Brain microvascular endothelial cell (primary cell): ENCODE results near the gene IPO8.

ENCODE experiments used
- DNase-seq: peaks from one replicate; pipeline ENCODE4 v3.0.0-alpha.2; 2020
- H3K27ac ChIP-seq: fragments of 250-450 bp; sonication (Bioruptor Pico); 2 replicates; pipeline ENCODE4 v1.5.1; 2020; ENCODE audit warnings: mild to moderate bottlenecking, moderate library complexity
- H3K27me3 ChIP-seq: fragments of 250-450 bp; sonication (Bioruptor Pico); replicated peaks from 2 replicates; pipeline ENCODE4 v1.5.1; 2020; ENCODE audit warnings: mild to moderate bottlenecking
- H3K36me3 ChIP-seq: fragments of 250-450 bp; sonication (Bioruptor Pico); replicated peaks from 2 replicates; pipeline ENCODE4 v1.5.1; 2020; ENCODE audit warnings: mild to moderate bottlenecking
- H3K4me3 ChIP-seq: 2 replicates; pipeline ENCODE4 v1.5.1; 2011; ENCODE audit warnings: low read depth, mild to moderate bottlenecking, control low read depth, low read length, moderate library complexity
- in situ Hi-C: cut with HindIII; loops from 2 replicates; pipeline ENCODE4 v1.10.0; 2017; ENCODE audit warnings: low sequenced_read_pairs, low pct_ligation_motif_present
- TF ChIP-seq, protein P1 (sequence below): IDR thresholded peaks from 2 replicates; pipeline ENCODE4 v1.5.1; 2011; ENCODE audit warnings: low read depth, mild to moderate bottlenecking, moderate library complexity, low read length, control low read depth, inconsistent platforms; ENCODE audit errors: missing control alignments

Gene IPO8

DNA sequence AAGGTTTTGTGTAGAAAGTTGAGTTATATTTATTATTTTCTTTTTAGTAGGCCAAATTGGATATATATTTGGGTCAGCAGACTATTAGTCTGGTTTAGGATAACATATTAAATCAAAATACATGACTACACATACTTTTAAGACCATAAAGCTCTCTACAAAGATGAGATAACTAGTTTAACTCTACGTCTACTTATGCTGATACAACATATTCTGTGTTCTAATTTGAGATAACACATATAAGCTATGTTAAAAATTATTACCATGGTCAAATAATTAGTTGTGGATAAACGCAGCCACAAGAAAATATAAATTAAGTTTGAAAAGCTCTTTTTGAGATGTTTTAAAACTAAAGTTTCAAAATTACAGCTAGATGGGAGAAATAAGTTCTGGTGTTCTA lies 55.3 kb downstream of the IPO8 start:
- in situ Hi-C loops, result no loop called here
- no peak overlapping the region for H3K4me3 ChIP-seq
- TF ChIP-seq, protein P1, sequence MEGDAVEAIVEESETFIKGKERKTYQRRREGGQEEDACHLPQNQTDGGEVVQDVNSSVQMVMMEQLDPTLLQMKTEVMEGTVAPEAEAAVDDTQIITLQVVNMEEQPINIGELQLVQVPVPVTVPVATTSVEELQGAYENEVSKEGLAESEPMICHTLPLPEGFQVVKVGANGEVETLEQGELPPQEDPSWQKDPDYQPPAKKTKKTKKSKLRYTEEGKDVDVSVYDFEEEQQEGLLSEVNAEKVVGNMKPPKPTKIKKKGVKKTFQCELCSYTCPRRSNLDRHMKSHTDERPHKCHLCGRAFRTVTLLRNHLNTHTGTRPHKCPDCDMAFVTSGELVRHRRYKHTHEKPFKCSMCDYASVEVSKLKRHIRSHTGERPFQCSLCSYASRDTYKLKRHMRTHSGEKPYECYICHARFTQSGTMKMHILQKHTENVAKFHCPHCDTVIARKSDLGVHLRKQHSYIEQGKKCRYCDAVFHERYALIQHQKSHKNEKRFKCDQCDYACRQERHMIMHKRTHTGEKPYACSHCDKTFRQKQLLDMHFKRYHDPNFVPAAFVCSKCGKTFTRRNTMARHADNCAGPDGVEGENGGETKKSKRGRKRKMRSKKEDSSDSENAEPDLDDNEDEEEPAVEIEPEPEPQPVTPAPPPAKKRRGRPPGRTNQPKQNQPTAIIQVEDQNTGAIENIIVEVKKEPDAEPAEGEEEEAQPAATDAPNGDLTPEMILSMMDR, result no peak
- DNase-seq, result no peak
- no peak overlapping the region for H3K27ac ChIP-seq
- peaks cover 4% of the 10 kb centered on the region for H3K36me3 ChIP-seq
- no peaks in the 10 kb centered on the region for H3K27me3 ChIP-seq

DNA sequence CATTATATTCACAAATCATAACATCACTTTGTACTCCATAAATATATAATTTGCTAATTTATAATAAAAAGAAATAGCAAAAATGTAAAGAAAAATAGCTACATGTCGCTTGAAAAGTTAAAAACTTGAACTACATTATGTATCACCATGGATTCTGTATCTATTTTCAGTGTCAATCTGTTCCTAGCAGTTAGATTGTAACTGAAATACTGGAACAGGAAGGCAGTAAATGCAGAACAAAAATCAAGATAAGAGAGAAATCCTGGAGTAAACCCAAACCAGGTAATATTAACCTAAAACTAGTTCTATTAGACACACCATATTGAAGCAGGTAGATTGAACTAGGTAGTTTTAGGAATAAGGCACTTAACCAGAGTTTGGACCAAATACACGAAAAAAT lies 60.3 kb downstream of the IPO8 start:
- Histone ChIP-seq H3K27ac (no peak overlapping the region), H3K4me3 (no peak overlapping the region), H3K27me3 (no peaks in the 10 kb centered on the region), H3K36me3 (peaks cover 6% of the 10 kb centered on the region)
- in situ Hi-C loops, result no loop called here
- TF ChIP-seq, protein P1, result no peak
- no peak for DNase-seq

DNA sequence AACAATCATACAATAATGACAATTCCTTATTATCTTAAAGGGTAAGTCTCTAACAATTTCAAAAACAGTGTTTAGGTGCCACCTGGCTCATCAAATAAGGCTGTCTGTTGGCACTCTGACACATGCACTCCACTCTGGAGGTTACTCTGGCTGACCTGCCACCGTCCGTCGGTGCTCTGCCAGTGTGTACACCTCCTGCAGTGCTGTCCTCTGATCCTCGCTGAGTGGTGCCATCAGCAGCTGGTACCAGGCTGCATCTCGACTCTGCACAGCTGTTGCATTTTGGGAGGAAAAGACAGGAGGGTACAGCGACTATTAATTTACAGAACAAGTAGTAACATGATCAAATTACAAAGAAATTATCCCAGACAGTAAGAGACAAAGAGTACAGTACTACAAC lies 63.9 kb downstream of the IPO8 start:
- Histone ChIP-seq H3K4me3 (no peak overlapping the region), H3K27me3 (no peaks in the 10 kb centered on the region), H3K36me3 (peaks cover 7% of the 10 kb centered on the region), H3K27ac (no peak overlapping the region)
- TF ChIP-seq, protein P1, result no peak
- no peak for DNase-seq
- in situ Hi-C loops, result no loop called here

DNA sequence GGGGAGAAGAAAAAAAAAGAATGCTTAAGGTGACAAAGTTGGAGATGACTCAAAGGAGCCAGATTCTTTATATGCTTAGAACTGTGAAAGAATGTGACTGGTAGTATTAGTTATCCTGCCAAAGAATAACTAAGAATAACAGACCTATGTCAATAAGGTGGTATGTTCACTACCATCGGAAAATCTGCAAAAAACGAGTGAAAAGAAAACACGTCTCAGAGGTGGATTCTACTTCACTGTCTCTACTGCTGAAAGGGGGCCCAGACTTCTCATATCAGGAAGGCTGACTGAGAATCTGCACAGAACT lies 64.7 kb downstream of the IPO8 start:
- Histone ChIP-seq H3K27me3 (no peaks in the 10 kb centered on the region), H3K4me3 (no peak overlapping the region), H3K27ac (no peak overlapping the region), H3K36me3 (peaks cover 7% of the 10 kb centered on the region)
- in situ Hi-C loops, result no loop called here
- TF ChIP-seq, protein P1, result no peak
- no peak for DNase-seq

DNA sequence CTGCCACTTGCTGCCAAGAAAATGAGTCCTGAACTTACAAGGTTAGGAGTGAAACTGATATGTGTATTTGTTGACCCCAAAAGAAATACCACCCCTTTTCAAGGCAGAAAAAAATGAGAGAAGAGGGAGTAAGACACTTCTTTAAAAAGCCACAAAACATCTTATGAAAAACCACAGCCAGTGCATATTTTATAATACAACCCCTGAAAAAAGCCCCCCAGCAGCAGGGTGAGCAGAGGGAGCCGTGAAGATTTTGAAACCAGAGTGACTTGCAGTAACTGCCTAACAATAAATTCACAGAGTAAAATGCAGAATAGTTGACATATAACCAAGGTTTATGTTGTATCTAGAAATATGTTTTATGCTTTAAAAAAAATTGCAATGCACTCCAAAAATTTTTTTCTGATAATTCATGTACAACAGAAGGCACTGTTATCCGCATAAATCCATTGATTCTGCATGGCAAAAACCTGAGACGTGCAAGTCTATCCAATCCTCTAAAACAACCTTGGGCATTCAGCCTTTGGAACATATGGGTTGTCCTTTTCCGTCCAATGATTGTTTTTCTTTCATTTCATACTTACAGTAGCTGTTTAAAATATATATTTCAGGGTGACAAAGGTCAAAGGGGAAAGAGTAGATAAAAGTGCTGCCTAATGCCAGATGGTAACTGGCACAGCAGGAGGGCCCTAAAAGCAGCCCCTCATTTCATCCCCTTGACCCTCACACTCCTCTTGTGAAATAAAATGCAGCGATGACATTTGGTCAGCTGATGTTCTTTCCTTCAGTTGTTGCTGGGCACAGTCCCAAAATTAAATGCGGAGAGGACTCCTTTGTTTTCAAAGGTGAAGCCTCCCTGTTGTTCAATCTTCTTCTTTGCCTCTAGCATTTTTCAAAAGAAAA lies 65.3 kb downstream of the IPO8 start:
- H3K27me3 ChIP-seq, result no peaks in the 10 kb centered on the region
- peaks cover 7% of the 10 kb centered on the region for H3K36me3 ChIP-seq
- DNase-seq, result no peak
- in situ Hi-C loops, result no loop called here
- H3K4me3 ChIP-seq, result no peak overlapping the region
- TF ChIP-seq, protein P1, result no peak
- H3K27ac ChIP-seq, result no peak overlapping the region

DNA sequence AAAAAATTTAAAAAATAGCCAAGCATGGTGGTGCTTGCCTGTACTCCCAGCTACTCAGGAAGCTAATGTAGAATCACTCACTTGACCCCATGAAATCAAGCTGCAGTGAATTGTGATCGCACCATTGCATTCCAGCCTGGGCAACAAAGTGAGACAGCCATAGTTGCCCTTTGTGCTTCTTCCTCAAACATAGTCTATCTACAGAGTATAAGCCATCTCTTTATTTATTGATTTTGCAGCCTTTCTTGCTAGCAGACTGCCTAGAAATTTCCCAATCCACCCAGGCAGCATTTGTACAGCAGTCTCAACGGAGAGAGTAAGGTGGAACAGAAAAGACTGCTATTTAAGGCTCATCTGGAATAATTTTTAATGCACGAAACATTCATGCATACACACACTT lies 68.8 kb downstream of the IPO8 start:
- DNase-seq, result no peak
- TF ChIP-seq, protein P1, result no peak
- no peak overlapping the region for H3K27ac ChIP-seq
- in situ Hi-C loops, result no loop called here
- H3K36me3 ChIP-seq, result peaks cover 7% of the 10 kb centered on the region
- H3K27me3 ChIP-seq, result no peaks in the 10 kb centered on the region
- H3K4me3 ChIP-seq, result no peak overlapping the region
